DOHH2 (cell line): ENCODE measurements around the gene SPATA12.

Experiments used
- H3F3A ChIP-seq: fragments of 200-600 bp; sonication (generic), shearing (Covaris generic); 2 replicates; pipeline ENCODE4 v1.6.0; 2016; ENCODE audit warnings: antibody characterized with exemption, mild to moderate bottlenecking; ENCODE audit not compliant: control insufficient read depth, insufficient read depth
- H3K27ac ChIP-seq: fragments of 200-600 bp; sonication (generic); 2 replicates; pipeline ENCODE4 v1.5.1; 2014; ENCODE audit warnings: low read depth, mild to moderate bottlenecking, low read length, moderate library complexity
- H3K27me3 ChIP-seq: fragments of 200-600 bp; sonication (generic); 2 replicates; pipeline ENCODE4 v1.6.1; 2014; ENCODE audit warnings: mild to moderate bottlenecking, low read length, mixed read lengths; ENCODE audit not compliant: control insufficient read depth
- H3K36me3 ChIP-seq: fragments of 200-600 bp; sonication (generic); 2 replicates; pipeline ENCODE4 v1.6.1; 2014; ENCODE audit warnings: mild to moderate bottlenecking, low read length, moderate library complexity, mixed read lengths; ENCODE audit not compliant: control insufficient read depth
- H3K4me1 ChIP-seq: fragments of 200-600 bp; sonication (generic); 2 replicates; pipeline ENCODE4 v1.6.1; 2014; ENCODE audit warnings: mild to moderate bottlenecking, low read length, mixed read lengths; ENCODE audit not compliant: control insufficient read depth
- H3K4me2 ChIP-seq: fragments of 200-600 bp; sonication (generic); 2 replicates; pipeline ENCODE4 v1.6.0; 2014; ENCODE audit warnings: mild to moderate bottlenecking, low read length, moderate library complexity
- H3K4me3 ChIP-seq: fragments of 200-600 bp; sonication (generic); 2 replicates; pipeline ENCODE4 v1.5.1; 2014; ENCODE audit warnings: mild to moderate bottlenecking, low read length, mixed read lengths
- H3K79me2 ChIP-seq: fragments of 200-600 bp; sonication (generic); 2 replicates; pipeline ENCODE4 v1.6.1; 2014; ENCODE audit warnings: mild to moderate bottlenecking, low read length, mixed read lengths; ENCODE audit not compliant: control insufficient read depth
- H3K9me2 ChIP-seq: fragments of 200-600 bp; sonication (generic); replicated peaks from 2 replicates; pipeline ENCODE4 v1.6.1; 2014; ENCODE audit warnings: mild to moderate bottlenecking, low read length, mixed read lengths; ENCODE audit not compliant: control insufficient read depth
- H3K9me3 ChIP-seq: fragments of 200-600 bp; sonication (generic); 2 replicates; pipeline ENCODE4 v1.6.1; 2014; ENCODE audit warnings: antibody characterized with exemption, low read length, mixed read lengths; ENCODE audit not compliant: control insufficient read depth, insufficient read depth
- H4K20me1 ChIP-seq: fragments of 200-600 bp; sonication (generic); 2 replicates; pipeline ENCODE4 v1.6.0; 2014; ENCODE audit warnings: low read depth, mild to moderate bottlenecking, antibody characterized with exemption, low read length, moderate library complexity; ENCODE audit not compliant: control insufficient read depth, insufficient read depth
- EZH2phosphoT487 ChIP-seq: fragments of 200-600 bp; sonication (generic); IDR thresholded peaks from 2 replicates; pipeline ENCODE4 v1.6.1; 2017; ENCODE audit warnings: borderline replicate concordance, mild to moderate bottlenecking, antibody characterized with exemption, low read length, moderate library complexity, mixed read lengths
- TF ChIP-seq, protein P1 (sequence below): fragments of 200-600 bp; sonication (generic); IDR thresholded peaks from one replicate; pipeline ENCODE4 v1.5.1; 2014; ENCODE audit warnings: antibody characterized with exemption, mild to moderate bottlenecking, low read depth, low read length; ENCODE audit not compliant: poor library complexity, severe bottlenecking

The SPATA12 gene

GRCh38 chr3:57068437-57069089, 8.1 kb downstream of the SPATA12 start:
- Histone ChIP-seq H3K4me2 (peak overlapping the region; percentile 63), H4K20me1 (no peaks in the 10 kb centered on the region), H3K9me3 (no peaks in the 10 kb centered on the region), H3K27me3 (no peaks in the 10 kb centered on the region), H3K4me3 (peak overlapping the region; percentile 39), H3K36me3 (no peaks in the 10 kb centered on the region), H3K4me1 (peaks cover 23% of the 10 kb centered on the region), H3K79me2 (no peaks in the 10 kb centered on the region), H3K9me2 (no peaks in the 10 kb centered on the region), H3K27ac (peak overlapping the region; percentile 45), H3F3A (peaks cover 5% of the 10 kb centered on the region; the same call in 1 of the 2 replicates)
- TF ChIP-seq, protein P1, sequence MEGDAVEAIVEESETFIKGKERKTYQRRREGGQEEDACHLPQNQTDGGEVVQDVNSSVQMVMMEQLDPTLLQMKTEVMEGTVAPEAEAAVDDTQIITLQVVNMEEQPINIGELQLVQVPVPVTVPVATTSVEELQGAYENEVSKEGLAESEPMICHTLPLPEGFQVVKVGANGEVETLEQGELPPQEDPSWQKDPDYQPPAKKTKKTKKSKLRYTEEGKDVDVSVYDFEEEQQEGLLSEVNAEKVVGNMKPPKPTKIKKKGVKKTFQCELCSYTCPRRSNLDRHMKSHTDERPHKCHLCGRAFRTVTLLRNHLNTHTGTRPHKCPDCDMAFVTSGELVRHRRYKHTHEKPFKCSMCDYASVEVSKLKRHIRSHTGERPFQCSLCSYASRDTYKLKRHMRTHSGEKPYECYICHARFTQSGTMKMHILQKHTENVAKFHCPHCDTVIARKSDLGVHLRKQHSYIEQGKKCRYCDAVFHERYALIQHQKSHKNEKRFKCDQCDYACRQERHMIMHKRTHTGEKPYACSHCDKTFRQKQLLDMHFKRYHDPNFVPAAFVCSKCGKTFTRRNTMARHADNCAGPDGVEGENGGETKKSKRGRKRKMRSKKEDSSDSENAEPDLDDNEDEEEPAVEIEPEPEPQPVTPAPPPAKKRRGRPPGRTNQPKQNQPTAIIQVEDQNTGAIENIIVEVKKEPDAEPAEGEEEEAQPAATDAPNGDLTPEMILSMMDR = no peak
- no peak for TF ChIP-seq EZH2phosphoT487

- no peaks in the 10 kb centered on the region for H3K27me3 ChIP-seq
- TF ChIP-seq EZH2phosphoT487 = no peak
- TF ChIP-seq, protein P1 = no peak
- H3K27ac ChIP-seq = no peak overlapping the region
- no peak overlapping the region for H3K4me3 ChIP-seq
- H3K9me2 ChIP-seq = no peaks in the 10 kb centered on the region
- H3K4me1 ChIP-seq = peaks cover 23% of the 10 kb centered on the region
- H3K4me2 ChIP-seq = no peak overlapping the region
- H3K9me3 ChIP-seq = no peaks in the 10 kb centered on the region
- H3K79me2 ChIP-seq = no peaks in the 10 kb centered on the region
- no peaks in the 10 kb centered on the region for H3K36me3 ChIP-seq
- no peaks in the 10 kb centered on the region for H4K20me1 ChIP-seq
- H3F3A ChIP-seq = peaks cover 5% of the 10 kb centered on the region; the same call in 1 of the 2 replicates
These were observed 9.0 kb downstream of the SPATA12 start for GRCh38 chr3:57069503-57069902.

- Histone ChIP-seq H3K36me3 (no peaks in the 10 kb centered on the region), H3K4me1 (peaks cover 18% of the 10 kb centered on the region), H3F3A (no peaks in the 10 kb centered on the region), H3K9me3 (no peaks in the 10 kb centered on the region), H3K27ac (no peak overlapping the region), H3K9me2 (no peaks in the 10 kb centered on the region), H3K27me3 (peaks cover 30% of the 10 kb centered on the region), H3K4me3 (no peak overlapping the region), H4K20me1 (no peaks in the 10 kb centered on the region), H3K4me2 (no peak overlapping the region), H3K79me2 (no peaks in the 10 kb centered on the region)
- TF ChIP-seq, protein P1 = no peak
- TF ChIP-seq EZH2phosphoT487 = no peak
These were observed 13.2 kb downstream of the SPATA12 start for GRCh38 chr3:57073628-57074027.
